GM18508 (cell line): ENCODE data around the gene WSB1.
"Not testable (repeated sequence)": the region's sequence is repeated elsewhere in the genome, so short reads cannot be mapped to it uniquely, and the experiment has no call there.

Experiments used
- ATAC-seq: cut with Tn5 transposase; IDR thresholded peaks from one replicate; pipeline ENCODE4 v1.9.1; 2021; ENCODE audit warnings: moderate number of reproducible peaks; ENCODE audit not compliant: insufficient read depth, unreplicated experiment

WSB1 gene, protein sequence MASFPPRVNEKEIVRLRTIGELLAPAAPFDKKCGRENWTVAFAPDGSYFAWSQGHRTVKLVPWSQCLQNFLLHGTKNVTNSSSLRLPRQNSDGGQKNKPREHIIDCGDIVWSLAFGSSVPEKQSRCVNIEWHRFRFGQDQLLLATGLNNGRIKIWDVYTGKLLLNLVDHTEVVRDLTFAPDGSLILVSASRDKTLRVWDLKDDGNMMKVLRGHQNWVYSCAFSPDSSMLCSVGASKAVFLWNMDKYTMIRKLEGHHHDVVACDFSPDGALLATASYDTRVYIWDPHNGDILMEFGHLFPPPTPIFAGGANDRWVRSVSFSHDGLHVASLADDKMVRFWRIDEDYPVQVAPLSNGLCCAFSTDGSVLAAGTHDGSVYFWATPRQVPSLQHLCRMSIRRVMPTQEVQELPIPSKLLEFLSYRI

DNA sequence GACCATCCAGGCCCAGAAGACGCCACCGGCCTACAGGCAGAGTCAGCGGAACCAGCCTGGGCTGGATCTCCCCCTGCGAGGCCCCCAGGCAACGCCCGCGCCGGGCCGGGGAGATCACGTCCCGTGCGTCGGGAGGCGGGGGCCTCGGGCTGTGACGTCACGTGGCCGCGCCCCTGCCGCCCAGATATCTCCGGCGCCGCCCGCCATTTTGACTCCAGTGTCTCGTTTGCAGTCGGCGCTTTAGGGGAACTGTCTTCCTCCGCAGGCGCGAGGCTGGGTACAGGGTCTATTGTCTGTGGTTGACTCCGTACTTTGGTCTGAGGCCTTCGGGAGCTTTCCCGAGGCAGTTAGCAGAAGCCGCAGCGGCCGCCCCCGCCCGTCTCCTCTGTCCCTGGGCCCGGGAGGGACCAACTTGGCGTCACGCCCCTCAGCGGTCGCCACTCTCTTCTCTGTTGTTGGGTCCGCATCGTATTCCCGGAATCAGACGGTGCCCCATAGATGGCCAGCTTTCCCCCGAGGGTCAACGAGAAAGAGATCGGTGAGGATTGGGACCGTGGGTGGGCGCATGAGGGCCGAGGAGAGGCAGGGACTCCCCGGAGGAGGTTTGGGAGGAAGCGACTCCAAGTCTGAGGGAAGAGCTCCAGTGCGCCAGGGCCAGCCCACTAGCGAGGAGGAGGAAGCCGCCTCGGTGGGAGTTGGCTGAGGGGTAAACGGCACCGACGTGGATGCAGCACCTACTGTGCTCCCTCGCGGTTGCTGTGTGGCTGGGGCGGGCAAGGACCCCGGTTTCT, at the start of gene WSB1:
Gene WSB1 (plus strand): TSS at position 217 of the 791 bp plus-strand sequence. CDS start 282 bp downstream, at position 499.
- ATAC-seq, result peak; percentile 40

DNA sequence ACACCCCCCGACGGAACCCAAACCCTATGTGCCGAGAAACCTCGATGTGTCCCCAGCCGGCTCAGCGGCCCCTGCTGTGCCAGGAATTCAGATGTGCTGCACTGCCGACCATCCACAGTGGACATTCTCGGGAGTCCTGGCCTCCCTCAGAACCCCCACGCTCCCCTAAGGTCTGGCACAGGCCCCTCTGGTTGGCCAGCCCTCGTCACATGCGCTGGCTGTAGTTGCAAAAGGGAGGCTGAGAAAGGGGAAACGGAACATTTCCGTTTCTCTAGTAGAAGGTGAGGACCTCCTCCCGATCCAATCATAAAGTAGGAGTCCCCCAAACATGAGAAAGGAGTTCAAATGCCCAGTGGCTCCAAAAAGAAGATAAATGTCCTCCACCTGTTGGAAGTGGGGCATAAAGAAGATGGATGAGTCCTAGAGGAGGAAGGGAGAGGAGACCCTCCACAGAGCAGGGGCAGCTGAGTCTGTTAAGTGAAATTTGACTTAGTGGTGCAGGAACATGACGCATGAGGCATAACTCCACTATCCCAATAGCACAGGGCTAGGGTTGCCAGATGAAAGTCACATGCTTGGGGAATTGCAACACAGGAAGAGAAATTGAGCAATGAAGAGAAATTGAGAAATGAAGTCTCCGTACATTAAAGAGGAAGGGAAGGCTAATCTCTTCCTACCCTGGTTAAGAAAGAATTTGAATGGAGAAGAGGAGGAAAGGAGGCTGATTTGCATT, 49.3 kb upstream of the WSB1 start:
- ATAC-seq, result no peak

DNA sequence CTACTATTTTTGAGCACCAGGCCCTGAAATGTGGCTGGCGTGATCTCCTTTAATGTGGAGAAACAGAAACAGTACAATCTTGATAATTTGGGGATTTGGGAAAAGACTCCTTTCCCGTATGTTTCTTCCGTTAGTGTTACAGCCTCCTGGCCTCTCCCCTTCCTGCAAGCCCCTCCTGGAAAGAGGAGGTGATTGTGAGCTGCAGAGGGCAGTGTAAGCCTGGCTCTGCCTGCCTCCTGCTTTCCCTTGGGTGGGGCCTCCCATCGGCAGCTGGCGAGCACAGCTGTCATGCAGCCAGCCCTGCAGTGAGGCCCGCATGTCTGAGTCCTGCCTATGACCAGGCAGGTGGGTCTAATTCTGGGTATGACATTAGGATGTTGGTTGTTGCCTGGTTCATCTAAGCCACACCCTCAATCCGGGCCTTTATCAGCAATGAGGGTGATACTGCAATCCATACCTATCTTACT, 48.7 kb upstream of the WSB1 start:
- peak; percentile 47 for ATAC-seq

DNA sequence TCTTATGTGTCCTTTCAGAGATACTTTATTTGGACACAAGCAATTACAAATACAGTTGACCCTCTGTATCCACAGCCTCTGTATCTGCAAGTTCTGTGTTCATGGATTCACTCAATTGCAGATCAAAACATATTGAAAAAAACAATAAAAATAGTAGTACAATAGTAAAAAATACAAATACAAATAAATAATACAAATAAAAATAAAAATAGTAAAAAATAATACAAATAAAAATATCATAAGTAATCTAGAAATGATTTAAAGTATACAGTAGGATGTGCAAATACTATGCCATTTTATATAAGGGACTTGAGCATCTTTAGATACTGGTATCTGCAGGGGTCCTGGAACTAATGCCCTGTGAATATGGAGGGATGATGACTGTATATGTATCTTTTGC, 47.4 kb upstream of the WSB1 start:
- no peak for ATAC-seq

DNA sequence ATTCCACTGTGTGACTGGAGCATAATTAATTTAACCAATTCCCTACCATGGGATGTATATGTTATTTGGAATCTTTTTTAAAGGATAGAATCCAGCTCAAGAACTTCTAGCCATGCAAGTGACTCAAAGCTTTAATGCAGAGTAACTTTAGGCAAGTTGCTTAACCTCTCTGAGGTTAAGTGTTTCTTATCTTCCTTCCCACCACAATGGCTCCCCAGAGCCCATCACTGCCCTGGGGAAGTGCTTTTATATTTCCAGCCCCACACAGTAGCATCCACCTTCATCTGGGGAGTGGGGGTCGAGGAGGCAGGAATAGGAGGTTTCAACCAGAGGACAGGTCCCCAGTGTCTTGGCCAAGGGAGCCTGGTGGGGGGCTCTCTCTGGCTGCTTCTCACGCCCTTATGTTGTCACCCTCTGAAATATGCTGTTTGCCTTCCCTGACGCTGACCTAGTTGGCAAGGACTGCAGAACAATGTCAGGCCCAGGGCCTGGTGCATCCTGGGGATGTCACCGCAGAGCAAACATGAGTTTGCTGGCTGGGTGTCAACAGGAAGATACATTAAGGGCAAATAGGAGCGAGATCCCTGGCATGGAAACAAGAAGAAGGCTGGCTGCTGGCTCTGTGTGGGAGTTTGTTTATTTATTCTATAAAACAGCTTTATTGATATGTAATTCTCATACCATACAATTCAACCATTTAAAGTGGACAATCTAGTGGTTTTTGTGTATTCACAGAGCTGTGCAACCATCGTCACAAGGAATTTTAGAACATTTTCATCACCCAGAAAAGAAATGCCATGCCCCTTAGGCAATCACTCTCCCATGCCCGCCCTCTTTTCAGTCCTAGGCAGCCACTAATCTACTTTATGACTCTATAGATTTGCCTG, 46.6 kb upstream of the WSB1 start:
- no peak for ATAC-seq

DNA sequence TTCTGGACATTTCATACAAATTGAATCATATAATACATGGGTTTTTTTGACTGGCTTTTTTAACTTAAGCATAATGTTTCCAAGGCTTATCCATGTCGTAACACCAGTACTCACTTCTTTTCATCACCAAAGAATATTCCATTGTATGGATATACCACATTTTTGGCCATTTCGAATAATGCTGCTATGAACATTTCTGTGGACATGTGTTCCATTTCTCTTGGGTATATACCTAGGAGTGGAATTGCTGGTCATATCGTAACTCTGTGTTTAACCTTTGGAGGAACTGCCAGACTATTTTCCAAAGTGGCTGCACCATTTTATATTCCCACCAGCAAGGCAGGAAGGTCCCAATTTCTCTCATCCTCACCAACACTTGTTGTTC, 46.0 kb upstream of the WSB1 start:
- ATAC-seq, result no peak

DNA sequence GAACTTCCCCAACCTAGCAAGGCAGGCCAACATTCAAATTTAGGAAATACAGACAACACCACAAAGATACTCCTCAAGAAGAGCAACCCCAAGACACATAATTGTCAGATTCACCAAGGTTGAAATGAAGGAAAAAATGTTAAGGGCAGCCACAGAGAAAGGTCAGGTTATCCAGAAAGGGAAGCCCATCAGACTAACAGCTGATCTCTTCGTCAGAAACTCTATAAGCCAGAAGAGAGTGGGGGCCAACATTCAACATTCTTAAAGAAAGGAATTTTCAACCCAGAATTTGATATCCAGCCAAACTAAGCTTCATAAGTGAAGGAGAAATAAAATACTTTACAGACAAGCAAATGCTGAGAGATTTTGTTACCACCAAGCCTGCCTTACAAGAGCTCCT, 43.1 kb upstream of the WSB1 start:
- ATAC-seq, result not testable (repeated sequence)

DNA sequence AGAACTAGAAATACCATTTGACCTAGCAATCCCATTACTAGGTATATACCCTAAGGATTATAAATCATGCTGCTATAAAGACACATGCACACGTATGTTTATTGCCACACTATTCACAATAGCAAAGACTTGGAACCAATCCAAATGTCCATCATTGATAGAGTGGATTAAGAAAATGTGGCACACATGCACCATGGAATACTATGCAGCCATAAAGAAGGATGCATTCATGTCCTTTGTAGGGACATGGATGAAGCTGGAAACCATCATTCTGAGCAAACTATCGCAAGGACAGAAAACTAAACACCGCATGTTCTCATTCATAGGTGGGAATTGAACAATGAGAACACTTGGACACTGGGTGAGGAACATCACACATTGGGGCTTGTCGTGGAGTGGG, 39.1 kb upstream of the WSB1 start:
- not testable (repeated sequence) for ATAC-seq

DNA sequence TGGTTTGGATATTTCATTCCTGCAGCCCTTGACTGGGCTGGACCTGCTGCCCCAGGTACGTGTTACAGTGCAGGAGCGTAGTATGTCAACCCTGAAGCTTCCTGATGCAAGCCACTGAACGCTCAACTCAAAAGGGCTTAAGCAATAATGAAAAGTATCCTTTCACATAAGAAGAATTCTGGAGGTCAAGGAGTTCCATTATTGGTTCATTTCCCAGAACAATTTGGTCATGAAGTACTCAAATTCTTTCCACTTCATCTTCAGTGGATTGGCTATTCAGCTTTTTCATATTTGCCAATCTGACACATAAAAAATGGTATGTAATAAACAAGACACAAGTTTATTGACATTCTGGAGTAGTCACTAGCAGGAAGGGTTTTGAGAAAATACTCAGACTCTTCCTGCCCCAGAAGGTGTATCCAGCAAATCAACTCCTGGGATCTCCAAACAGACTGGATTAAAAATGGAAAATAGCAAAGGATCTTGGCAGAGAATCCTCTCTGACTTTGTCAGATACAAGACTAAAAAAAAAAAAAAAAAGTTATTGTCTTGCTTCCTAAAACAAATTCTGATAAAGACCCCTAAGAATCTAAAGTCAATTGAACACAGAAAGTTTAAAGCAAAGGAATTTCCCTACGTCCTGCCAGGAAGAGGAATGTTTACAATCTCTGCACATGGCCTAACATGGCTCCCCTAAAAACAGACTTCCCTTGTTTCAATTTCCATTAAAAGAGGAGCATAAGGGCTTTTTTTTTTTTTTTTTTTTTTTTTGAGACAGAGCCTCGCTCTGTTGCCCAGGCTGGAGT, 37.5 kb upstream of the WSB1 start:
- ATAC-seq, result no peak

DNA sequence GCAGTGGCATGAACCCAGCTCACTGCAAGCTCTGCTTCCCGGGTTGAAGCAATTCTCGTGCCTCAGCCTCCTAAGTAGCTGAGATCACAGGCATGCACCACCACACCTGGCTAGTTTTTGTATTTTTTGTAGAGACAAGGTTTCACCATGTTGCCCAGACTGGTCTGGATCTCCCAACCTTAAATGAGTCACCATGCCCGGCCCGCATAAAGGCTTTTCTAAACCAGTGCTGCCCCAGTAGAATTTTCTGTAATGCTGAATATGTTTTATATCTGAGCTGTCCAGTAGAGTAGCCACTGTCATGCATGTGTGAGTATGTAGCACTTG, 36.9 kb upstream of the WSB1 start:
- no peak for ATAC-seq

DNA sequence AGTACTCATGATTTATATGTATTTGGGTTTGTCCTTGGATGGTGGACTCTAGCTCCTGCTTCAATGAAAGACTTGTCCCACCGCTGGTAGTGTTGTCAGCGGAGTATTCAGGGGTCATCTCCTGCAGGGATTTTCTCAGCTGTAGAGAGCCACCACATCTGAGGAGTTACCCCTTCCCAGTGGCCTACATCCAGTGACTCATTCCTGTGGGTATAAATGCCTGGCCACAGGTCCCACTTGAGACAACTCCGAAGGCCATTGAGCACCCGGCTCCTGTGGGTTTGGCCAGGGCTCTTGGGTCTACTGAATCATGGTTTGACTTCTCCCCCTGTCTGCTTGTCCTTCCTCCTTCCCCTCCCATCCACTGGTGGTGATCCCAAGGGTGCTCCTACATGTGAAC, 34.6 kb upstream of the WSB1 start:
- ATAC-seq, result no peak

DNA sequence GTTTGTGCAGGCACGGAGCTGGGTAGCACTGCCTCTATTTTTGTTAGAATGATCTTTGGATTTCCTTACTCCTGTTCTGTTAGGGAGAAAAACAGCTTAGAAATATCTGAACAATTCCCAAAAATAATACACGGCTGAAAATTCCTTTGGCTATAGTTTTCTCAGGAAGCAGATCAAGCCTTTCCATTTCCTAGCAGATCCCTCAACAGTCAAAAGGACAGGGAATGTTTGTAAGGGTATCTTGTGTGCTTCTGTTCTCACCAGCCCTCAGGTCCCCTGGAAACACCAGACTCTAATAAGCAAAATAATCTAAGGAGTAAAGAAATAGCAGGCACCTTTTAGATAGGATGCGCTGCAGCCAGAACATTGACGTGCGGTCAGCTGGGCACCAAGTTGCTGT, 30.5 kb upstream of the WSB1 start:
- no peak for ATAC-seq

DNA sequence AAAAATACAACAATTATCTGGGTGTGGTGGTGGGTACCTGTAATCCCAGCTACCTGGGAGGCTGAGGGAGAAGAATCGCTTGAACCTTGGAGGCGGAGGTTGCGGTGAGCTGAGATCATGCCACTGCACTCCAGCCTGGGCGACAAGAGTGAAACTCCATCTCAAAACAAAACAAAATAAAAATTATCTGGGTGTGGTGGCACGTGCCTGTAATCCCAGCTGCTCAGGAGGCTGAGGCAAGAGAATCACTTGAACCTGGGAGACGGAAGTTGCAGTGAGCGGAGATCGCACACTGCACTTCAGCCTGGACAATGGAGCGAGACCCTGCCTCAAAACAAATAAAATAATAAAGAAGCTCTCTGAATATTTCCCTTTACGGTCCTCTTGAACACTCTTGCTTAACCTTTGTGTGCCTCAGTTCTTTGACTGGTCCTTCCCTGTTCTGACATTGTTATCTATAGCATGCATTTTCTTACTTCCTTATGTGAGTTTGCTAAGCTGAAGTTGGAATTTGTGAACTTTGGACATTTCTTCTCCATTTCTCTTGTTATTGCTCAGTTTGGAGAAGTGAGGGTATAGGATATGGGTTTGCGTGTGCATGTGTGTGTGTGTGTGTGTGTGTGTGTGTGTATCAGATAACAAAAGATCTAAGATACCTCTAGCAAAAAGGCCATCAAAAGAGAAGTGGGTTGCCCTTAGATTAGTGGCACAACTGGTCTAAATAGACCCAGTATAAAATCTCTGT, 29.7 kb upstream of the WSB1 start:
- no peak for ATAC-seq

DNA sequence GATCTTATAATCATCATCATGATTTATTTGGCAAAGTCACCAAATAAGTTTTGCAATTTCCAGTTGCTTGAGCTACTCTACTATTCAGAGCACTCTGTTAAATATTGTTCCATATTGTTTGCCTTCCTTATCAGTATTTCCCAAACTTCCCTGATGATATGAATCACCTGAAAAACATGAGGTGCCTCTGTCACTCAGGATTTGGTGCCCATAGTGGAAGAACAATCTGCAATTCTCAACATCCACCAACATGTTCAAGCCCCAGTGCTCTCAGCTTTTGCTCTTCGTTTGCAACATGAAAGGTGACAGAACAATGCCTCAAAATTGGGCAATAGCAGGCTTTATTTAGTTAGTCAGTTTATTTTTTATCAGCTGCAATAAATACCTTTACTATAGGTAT, 28.6 kb upstream of the WSB1 start:
- ATAC-seq, result no peak

DNA sequence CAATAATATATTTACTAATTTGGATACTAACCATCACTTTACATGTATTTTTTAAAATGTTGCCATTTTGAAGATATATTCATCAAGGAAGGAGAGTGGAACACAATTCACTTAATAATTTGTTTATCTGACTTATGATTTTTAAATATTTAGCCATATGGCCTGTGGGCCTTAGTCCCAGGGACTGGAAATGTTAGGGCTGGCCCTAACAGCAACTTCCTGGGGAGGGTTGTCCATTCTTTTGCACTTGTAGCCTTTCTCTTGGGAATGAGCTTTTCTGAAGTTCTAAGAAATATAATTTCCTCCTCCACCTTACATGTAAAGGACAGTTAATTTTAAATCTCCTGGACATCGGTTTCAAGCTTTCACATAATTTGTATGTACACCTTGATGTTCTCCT, 27.7 kb upstream of the WSB1 start:
- no peak for ATAC-seq

DNA sequence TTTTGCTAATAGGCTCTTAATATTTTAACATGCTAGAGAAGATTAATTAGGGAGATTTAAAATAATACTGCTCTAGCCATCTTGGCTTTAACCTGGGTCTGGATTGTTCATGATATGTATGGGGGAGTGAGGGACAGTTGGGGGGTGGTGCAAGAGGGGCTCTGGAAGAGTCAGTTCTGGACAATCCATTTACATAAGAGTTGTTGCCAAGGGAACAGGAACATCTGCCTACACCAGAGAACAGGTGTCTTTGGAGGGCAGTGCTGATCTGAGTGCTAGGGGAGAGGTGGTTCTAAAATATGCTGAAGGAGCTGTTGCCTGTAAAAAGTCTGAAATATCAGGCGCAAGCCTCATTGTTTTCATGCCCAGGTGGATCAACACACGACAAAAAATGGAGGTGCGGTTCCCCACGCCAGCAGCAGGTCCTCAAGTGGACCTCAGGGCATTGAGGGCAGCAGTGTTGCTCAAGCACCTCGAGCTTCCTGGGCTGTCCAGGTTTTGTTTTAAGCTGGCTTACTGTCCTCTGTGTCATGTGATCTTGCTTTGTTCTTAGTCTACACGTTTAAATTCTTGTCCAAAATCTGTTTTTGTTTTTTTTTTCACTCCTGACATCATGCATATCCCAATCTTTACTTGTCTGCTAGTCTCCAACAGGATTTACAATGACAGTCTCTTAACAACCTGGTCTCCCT, 25.4 kb upstream of the WSB1 start:
- ATAC-seq, result no peak

DNA sequence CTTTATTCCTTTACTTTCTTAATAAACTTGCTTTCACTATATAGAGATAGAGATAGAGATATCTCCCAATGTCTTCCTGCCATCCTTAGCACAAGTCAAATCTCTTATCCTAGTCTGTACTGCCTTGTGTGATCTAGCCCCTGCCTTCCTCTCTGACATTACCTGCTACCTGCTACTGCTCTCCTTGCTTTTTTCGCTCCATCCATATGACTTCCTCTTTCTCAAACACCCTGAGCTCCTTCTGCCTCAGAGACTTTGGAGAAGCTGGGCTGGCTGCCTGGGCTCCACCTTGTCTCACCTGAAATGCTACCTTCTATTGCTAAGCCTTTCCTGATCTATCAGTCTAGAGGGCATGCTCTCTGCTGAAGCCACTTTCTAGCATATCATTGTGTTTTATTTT, 24.7 kb upstream of the WSB1 start:
- no peak for ATAC-seq

DNA sequence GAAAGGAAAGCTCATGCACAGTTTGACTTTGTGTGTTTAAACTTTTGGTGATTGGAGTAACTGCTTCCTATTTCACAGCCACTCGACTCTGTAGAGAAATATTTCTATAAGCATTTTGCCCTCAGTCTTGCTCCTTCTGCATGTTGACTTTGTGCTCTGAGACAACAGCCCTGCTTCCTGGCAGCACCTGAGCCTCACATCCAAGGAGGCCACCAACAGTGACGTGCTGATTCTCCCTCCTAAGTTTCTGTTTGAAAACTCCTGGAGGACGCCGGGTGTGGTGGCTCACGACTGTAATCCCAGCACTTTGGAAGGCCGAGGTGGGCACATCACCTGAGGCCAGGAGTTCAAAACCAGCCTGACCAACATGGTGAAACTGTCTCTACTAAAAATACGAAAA, 23.9 kb upstream of the WSB1 start:
- no peak for ATAC-seq
